Choroid plexus epithelial cell (primary cell): Measurements from ENCODE around the gene SRGAP3.

Experiments
- DNase-seq: peaks from one replicate; pipeline ENCODE4 v3.0.0-alpha.2; 2010; ENCODE audit warnings: low read depth
- H3K4me3 ChIP-seq: 2 replicates; pipeline ENCODE4 v1.5.1; 2011; ENCODE audit warnings: low read depth, mild to moderate bottlenecking, control low read depth, low read length, moderate library complexity
- TF ChIP-seq, protein P1 (sequence below): conservative IDR thresholded peaks from 2 replicates; pipeline ENCODE4 v1.5.1; 2011; ENCODE audit warnings: low read depth, mild to moderate bottlenecking, control low read depth, inconsistent platforms, low read length, moderate library complexity

The SRGAP3 gene

DNA sequence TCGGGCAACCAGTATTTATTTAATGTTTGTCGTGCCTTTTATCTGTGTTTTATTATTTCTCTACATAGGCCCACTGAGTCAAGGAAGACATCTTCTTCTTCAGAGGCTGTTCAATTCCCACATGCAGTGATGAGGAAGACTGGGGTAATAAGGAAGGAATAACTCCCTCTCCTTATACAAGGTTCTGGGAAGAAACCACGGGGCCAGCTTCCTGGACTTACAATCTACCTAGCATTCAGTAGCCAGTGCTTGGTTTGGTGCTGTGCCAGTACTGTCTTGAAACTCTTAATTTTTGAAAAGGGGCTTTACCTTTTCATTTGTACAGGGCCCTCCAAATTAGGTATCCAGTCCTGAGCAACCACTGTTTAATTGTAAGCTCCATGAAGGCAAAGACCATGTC, 51.2 kb downstream of the SRGAP3 start:
- TF ChIP-seq, protein P1, sequence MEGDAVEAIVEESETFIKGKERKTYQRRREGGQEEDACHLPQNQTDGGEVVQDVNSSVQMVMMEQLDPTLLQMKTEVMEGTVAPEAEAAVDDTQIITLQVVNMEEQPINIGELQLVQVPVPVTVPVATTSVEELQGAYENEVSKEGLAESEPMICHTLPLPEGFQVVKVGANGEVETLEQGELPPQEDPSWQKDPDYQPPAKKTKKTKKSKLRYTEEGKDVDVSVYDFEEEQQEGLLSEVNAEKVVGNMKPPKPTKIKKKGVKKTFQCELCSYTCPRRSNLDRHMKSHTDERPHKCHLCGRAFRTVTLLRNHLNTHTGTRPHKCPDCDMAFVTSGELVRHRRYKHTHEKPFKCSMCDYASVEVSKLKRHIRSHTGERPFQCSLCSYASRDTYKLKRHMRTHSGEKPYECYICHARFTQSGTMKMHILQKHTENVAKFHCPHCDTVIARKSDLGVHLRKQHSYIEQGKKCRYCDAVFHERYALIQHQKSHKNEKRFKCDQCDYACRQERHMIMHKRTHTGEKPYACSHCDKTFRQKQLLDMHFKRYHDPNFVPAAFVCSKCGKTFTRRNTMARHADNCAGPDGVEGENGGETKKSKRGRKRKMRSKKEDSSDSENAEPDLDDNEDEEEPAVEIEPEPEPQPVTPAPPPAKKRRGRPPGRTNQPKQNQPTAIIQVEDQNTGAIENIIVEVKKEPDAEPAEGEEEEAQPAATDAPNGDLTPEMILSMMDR = no peak
- H3K4me3 ChIP-seq = no peak overlapping the region
- DNase-seq = no peak

DNA sequence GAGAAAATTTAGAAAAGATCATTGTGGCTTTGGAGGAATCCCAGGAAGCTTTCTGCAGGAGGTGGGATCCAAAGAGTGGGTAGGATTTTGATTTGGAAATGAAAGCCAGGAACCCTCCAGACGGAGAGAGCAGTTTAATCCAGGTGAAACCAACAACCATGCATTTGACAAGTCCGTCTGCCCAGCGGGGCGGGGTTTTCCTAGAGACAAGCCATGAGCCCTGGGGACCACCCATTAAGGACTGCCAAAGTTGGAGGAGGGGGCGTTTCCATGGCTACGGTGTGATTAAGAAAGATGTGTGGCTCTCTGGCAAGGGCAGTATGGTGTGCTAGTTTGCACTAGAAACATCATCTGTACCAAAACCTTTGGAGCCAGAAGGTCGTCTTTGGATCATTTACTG, 53.4 kb downstream of the SRGAP3 start:
- TF ChIP-seq, protein P1 = no peak
- DNase-seq = no peak

DNA sequence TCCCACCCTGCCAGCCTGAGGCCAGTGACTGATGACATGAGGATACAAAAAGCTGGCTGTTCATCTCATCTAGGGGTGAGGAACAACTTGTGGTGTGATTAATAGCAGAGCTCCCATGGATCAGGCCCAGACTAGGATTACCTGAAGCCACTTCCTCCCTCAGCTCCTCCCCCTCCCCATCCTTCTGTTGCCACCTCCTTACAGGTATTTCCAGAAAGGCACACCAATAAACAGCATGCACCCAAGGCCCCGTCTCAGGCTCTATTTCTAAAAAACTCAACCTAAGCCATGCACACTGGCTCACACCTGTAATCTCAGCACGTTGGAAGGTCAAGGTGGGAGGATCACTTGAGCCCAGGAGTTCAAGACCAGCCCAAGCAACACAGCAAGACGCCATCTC, 54.1 kb downstream of the SRGAP3 start:
- TF ChIP-seq, protein P1 = no peak
- no peak for DNase-seq
- no peak overlapping the region for H3K4me3 ChIP-seq

More for the DNA sequence above, 53.4 kb downstream of the SRGAP3 start:
- no peak overlapping the region for H3K4me3 ChIP-seq

DNA sequence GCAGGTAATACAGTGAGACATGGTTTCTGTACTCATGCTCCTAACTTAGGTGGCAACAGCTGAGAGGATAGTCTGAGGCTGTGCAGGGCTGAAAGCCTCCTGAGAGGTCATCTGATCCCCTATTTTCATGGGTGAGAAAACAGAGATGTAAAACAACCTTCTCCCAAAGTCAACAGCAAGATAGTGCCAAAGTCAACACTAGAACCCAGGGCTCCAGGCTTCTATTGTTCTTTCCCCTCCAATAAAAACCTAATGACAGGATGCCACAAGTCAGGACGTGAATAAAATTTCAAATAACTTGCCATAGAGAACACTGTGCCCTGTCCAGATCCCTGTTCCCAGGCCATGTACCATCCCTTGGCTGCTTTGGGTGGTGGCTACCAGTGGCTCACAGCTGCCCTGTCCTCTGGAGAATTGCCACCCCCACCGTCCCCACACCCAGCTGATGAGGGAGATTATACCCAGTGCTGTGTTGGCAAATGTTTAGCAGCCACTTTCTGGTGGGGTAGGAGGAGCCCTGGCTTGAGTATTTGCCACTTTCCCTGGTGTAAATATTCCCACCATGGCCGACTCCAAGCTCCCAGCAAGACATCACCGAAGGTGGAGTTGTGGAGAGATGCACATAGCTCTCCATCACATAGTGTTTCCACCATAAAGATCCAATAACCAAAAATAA, 54.8 kb downstream of the SRGAP3 start:
- no peak overlapping the region for H3K4me3 ChIP-seq
- TF ChIP-seq, protein P1 = no peak
- DNase-seq = no peak

DNA sequence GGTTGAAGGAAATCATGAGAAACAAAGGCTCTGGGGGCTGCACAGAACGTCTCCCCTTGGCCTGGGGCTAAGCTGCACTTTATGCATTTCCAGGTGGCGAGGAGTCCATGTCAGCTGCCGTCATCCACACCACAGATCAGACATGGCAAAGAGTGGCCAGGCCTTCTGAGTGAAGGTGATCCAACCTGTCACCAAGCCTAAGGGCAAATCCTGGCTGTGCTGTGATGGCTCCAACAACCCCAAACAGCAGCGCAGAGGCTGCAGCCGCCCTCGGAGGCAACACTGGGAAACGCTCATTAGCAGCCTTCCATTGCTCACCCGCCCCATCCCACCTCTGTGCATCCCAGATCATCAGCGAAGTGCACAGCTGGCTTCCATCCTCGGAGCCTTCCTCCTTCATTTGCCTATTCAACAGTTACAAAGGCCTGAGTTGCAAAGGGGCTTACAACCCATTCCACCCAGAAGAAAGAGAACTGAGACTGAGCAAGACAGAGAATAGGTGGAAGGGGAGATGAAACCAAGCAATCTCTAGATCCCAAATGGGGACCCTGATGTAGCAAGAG, 55.7 kb downstream of the SRGAP3 start:
- DNase-seq = no peak
- no peak overlapping the region for H3K4me3 ChIP-seq
- TF ChIP-seq, protein P1 = no peak

DNA sequence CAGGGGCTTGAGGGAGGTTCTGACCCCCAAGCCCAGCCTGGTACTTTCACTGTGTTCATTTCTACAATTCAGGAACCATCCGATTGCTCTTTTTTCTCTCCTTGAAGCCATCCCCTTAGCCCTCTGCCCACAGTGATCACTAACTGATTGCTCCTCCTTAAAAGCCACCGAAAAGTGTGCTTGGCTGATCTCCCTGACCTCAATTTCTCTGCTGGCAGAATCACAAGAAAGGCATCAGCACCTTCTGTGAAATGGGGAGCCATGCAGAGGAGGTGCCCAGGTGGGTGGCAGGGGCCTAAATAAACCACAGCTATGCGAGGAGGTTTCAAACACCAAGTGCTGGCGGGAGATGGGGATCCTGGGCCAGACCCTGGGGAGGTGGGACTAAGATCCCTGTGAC, 56.2 kb downstream of the SRGAP3 start:
- no peak for DNase-seq
- TF ChIP-seq, protein P1 = no peak
- no peak overlapping the region for H3K4me3 ChIP-seq

DNA sequence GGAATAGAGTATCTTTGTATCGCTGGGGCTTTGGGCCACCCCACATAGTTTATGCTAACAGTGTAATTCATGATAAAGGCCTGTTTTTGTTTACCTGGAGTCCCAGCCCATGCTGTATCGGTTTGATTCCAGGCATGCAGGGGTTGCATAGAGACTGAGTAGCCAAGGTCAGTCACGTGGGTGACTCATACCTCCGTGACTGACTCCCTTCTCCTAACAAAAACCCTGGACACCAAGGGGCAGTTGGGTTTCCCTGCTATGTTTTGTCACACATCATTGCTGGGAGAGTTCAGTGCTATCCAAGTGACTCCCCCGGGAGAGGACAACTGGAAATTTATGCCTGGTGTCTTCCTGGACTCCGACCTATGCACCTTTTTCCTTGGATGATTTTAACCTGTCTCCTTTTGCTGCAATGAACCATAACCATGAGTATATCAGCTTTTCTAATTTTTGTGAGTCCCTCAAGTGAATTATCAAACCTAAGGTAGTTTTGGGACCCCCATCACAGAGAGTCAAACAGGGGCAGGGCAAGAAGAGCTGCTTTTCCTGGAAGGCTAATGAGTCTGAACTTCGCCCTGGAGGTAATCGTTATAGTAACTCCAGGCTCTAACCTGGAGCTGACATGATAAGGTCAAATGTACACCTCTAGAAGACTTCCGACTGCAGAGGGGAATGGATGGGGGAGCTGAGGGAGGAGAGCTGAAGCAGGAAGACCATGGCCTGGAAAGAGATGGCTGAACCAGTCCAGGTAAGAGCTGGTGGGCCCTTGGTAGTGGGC, 57.0 kb downstream of the SRGAP3 start:
- TF ChIP-seq, protein P1 = no peak
- DNase-seq = no peak
- H3K4me3 ChIP-seq = no peak overlapping the region
